ENCODE measurements around the gene UBE4B.

UBE4B gene

DNA sequence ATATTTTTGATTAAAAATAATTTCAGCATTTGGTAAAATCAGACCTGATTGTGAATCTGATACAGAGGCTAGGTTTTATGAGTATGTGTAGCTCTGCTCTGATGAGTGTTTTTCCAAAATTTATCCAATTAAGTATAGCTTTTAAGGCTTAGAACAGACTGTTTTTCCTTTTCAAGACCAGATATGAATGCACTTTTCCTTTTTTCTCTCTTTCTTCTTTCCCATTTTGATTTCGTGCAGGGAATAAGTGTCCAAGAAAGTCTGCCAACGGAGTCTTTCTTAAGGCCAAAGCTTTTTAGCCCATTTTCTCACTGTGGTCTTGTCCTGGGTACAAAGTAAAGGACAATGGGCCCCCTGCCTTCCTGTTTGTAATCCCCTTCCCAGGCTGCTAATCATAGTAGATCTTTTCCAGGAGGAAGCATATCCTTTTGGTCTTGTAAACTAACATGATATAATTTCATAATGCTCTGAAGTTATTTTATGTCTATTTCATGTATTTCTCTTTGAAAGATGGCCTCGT is 180.5 kb downstream of the UBE4B start:
- Histone ChIP-seq H3K9me3 (ENCODE audit: insufficient read depth, low read length, severe bottlenecking) (no peaks in the 10 kb centered on the region), H3K27ac (ENCODE audit: low read length) (no peak overlapping the region), H3K4me1 (ENCODE audit: insufficient read depth, low read length) (peaks cover 24% of the 10 kb centered on the region), H3K27me3 (ENCODE audit: insufficient read depth, low read length, poor library complexity) (no peaks in the 10 kb centered on the region), H3K36me3 (ENCODE audit: insufficient read depth, low read length) (no peaks in the 10 kb centered on the region), H3K4me2 (ENCODE audit: insufficient read depth, low read length) (no peak overlapping the region), H3K79me2 (ENCODE audit: insufficient read depth, low read length) (peaks cover 10% of the 10 kb centered on the region), H3K4me3 (ENCODE audit: low read depth in 1 of 2, low read length in 2 of 2) (no peak overlapping the region), H3K9ac (ENCODE audit: low read depth, low read length) (no peak overlapping the region), H4K20me1 (ENCODE audit: insufficient read depth, low read length) (peaks cover 4% of the 10 kb centered on the region; the same call in 1 of the 2 replicates), H2AFZ (ENCODE audit: low read depth, low read length) (no peak overlapping the region)
- no peak for ATAC-seq (ENCODE audit: insufficient read depth, low read depth)
- no peak for DNase-seq
- TF ChIP-seq EZH2 (IDR thresholded peaks at IDR 0.05; ENCODE audit: borderline replicate concordance, low read depth, low read length, severe bottlenecking): no peak
- TF ChIP-seq, protein P1, sequence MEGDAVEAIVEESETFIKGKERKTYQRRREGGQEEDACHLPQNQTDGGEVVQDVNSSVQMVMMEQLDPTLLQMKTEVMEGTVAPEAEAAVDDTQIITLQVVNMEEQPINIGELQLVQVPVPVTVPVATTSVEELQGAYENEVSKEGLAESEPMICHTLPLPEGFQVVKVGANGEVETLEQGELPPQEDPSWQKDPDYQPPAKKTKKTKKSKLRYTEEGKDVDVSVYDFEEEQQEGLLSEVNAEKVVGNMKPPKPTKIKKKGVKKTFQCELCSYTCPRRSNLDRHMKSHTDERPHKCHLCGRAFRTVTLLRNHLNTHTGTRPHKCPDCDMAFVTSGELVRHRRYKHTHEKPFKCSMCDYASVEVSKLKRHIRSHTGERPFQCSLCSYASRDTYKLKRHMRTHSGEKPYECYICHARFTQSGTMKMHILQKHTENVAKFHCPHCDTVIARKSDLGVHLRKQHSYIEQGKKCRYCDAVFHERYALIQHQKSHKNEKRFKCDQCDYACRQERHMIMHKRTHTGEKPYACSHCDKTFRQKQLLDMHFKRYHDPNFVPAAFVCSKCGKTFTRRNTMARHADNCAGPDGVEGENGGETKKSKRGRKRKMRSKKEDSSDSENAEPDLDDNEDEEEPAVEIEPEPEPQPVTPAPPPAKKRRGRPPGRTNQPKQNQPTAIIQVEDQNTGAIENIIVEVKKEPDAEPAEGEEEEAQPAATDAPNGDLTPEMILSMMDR (IDR thresholded peaks at IDR 0.05; ENCODE audit: borderline replicate concordance, extremely low read depth, low read length, poor library complexity, severe bottlenecking): no peak

DNA sequence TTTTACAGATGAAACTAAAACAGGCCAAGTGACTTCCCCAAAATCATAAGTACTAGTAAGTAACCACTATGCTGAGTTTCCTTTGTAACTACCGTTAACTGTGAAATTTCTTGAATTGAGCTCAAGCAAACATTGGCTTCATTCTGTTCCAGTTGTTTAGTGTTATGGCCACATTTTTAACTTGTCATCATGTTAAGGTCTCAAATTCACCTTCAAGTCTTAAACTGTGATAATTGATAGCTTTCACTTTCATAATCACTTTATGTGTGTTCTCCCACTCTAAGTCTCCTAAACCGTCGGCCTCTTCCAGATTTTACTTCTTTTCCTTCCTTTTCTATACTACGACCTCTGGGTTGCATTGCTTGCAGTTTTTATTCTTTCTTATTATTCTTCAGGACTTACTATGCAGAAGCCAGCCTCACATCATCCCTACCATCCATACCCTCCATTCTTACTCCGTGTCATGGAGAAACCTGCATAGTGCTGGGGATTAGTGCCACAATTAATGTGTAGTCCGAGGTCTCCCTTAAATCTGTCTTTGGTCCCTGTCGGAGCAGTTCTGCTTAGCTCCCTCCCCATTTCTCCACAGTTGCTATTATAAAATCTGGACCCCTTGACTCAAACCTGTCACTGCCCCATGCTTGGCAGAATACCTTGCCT is 183.5 kb downstream of the UBE4B start:
- Histone ChIP-seq H3K27ac (ENCODE audit: low read length) (no peak overlapping the region), H2AFZ (ENCODE audit: low read depth, low read length) (no peak overlapping the region), H3K79me2 (ENCODE audit: insufficient read depth, low read length) (peaks cover 6% of the 10 kb centered on the region), H3K36me3 (ENCODE audit: insufficient read depth, low read length) (no peaks in the 10 kb centered on the region), H3K4me3 (ENCODE audit: low read depth in 1 of 2, low read length in 2 of 2) (no peak overlapping the region), H3K4me2 (ENCODE audit: insufficient read depth, low read length) (no peak overlapping the region), H4K20me1 (ENCODE audit: insufficient read depth, low read length) (peaks cover 4% of the 10 kb centered on the region; the same call in 1 of the 2 replicates), H3K4me1 (ENCODE audit: insufficient read depth, low read length) (peaks cover 11% of the 10 kb centered on the region), H3K9ac (ENCODE audit: low read depth, low read length) (no peak overlapping the region), H3K27me3 (ENCODE audit: insufficient read depth, low read length, poor library complexity) (no peaks in the 10 kb centered on the region), H3K9me3 (ENCODE audit: insufficient read depth, low read length, severe bottlenecking) (no peaks in the 10 kb centered on the region)
- ATAC-seq (ENCODE audit: insufficient read depth, low read depth) (no peak), DNase-seq (no peak)
- TF ChIP-seq, protein P1 (IDR thresholded peaks at IDR 0.05; ENCODE audit: borderline replicate concordance, extremely low read depth, low read length, poor library complexity, severe bottlenecking): no peak
- no peak for TF ChIP-seq EZH2 (IDR thresholded peaks at IDR 0.05; ENCODE audit: borderline replicate concordance, low read depth, low read length, severe bottlenecking)

DNA sequence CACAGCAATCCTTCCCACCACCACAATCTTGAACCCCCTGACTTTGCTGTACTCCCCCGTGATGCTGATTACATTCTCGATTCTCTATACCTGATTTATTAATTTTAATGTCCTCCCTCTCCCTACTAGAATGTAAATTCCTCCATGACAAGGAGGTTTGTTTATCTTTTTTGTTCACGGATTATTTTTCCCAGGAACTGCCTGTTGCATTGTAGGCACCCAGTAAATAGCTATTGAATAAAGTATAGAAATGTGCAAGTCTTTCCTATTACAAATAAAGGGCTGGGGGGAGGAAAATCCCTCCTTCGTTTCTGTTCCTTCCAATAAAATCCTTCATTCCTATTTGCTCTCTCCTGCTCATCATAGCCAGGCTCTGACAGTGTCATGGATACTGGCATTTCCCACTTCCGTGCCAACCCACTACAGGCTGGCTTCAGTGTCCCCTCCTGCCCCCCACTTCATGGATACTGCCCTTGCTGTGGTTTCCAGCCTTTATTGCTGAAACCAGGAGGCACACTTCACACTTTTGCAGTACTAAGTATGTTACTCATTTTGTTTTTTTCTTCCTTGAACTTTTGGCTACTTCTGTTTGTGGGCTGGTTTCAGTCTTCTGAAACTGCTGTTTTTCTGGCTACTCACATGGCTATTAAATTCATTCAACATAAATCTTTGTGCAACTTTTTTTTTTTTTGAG is 185.1 kb downstream of the UBE4B start:
- Histone ChIP-seq H3K4me1 (ENCODE audit: insufficient read depth, low read length) (no peaks in the 10 kb centered on the region), H3K4me2 (ENCODE audit: insufficient read depth, low read length) (no peak overlapping the region), H3K27ac (ENCODE audit: low read length) (no peak overlapping the region), H4K20me1 (ENCODE audit: insufficient read depth, low read length) (peaks cover 4% of the 10 kb centered on the region; the same call in 1 of the 2 replicates), H3K4me3 (ENCODE audit: low read depth in 1 of 2, low read length in 2 of 2) (no peak overlapping the region), H3K27me3 (ENCODE audit: insufficient read depth, low read length, poor library complexity) (no peaks in the 10 kb centered on the region), H3K36me3 (ENCODE audit: insufficient read depth, low read length) (no peaks in the 10 kb centered on the region), H3K9me3 (ENCODE audit: insufficient read depth, low read length, severe bottlenecking) (no peaks in the 10 kb centered on the region), H3K79me2 (ENCODE audit: insufficient read depth, low read length) (peaks cover 3% of the 10 kb centered on the region; the same call in 1 of the 2 replicates), H3K9ac (ENCODE audit: low read depth, low read length) (no peak overlapping the region), H2AFZ (ENCODE audit: low read depth, low read length) (no peak overlapping the region)
- DNase-seq (no peak), ATAC-seq (ENCODE audit: insufficient read depth, low read depth) (no peak)
- TF ChIP-seq EZH2 (IDR thresholded peaks at IDR 0.05; ENCODE audit: borderline replicate concordance, low read depth, low read length, severe bottlenecking): no peak
- TF ChIP-seq, protein P1 (IDR thresholded peaks at IDR 0.05; ENCODE audit: borderline replicate concordance, extremely low read depth, low read length, poor library complexity, severe bottlenecking): no peak

Measured in DND-41 (cell line).